HepG2 (cell line): ENCODE results near the gene SIK2. TPM values are rescaled to one million over a fixed set of nuclear protein-coding genes. Genes with fewer than 3 reads are reported as not detected.

Source experiments
- ATAC-seq: fragments of 200-7000 bp; cut with Tn5 transposase; 3 replicates; pipeline ENCODE4 v1.9.1; 2020; ENCODE audit warnings: mild to moderate bottlenecking, moderate library complexity
- BruUV-seq: library from RNA; stranded (reverse); fragments of 400-500 nt; replicated peaks from 2 replicates; lab custom pipeline; 2021; lab: Mats Ljungman, UMichigan
- CTCF ChIA-PET: fragments of 300-600 bp; formaldehyde crosslinking; extraction: SDS; loops from one replicate; lab custom pipeline; 2021; ENCODE audit warnings: low total read pairs, inconsistent platforms, low intra/inter-chr PET ratio; lab: Yijun Ruan, JAX
- POLR2A ChIA-PET: fragments of 350-600 bp; sonication (Branson Sonifier 250); formaldehyde crosslinking; loops from one replicate; lab custom pipeline; 2020; ENCODE audit warnings: antibody characterized with exemption, inconsistent platforms; lab: Yijun Ruan, JAX
- DNase-seq: peaks from one replicate; pipeline ENCODE4 v3.0.0-alpha.2; 2015; ENCODE audit warnings: low spot score
- FAIRE-seq: peaks from 3 replicates; lab custom pipeline; 2011; peaks lifted over from hg19 to GRCh38; lab: Jason Lieb, UNC
- H2AFZ ChIP-seq: one replicate; pipeline ENCODE4 v1.6.1; 2011; ENCODE audit warnings: low read length, inconsistent platforms
- H3K27ac ChIP-seq: fragments of 300-600 bp; 3 replicates; pipeline ENCODE4 v1.8.0; 2011; ENCODE audit warnings: mixed run types, mild to moderate bottlenecking, mixed read lengths, low read length, inconsistent platforms; ENCODE audit not compliant: insufficient read depth; ENCODE audit errors: extremely low read length
- H3K27me3 ChIP-seq, 2 experiments: fragments of 200-600 bp in 1 of 2; 2 replicates in 1 of 2; 3 replicates in 1 of 2; pipeline versions ENCODE4 v1.6.0 to v1.8.0; 2011; ENCODE audit warnings: low read length in 2 of 2, mild to moderate bottlenecking in 2 of 2, moderate library complexity in 2 of 2, inconsistent platforms in 1 of 2; ENCODE audit not compliant: insufficient read depth in 2 of 2, control insufficient read depth in 1 of 2
- H3K36me3 ChIP-seq, 2 experiments: fragments of 200-600 bp in 1 of 2; replicated peaks in 1 of 2; 2 replicates in 1 of 2; 3 replicates in 1 of 2; pipeline versions ENCODE4 v1.5.1 to v1.8.0; 2011; ENCODE audit warnings: low read length in 2 of 2, inconsistent platforms in 1 of 2; ENCODE audit not compliant: insufficient read depth in 2 of 2, control insufficient read depth in 1 of 2
- H3K4me1 ChIP-seq: 2 replicates; pipeline ENCODE4 v1.5.1; 2012; ENCODE audit warnings: low read length, inconsistent platforms; ENCODE audit not compliant: insufficient read depth
- H3K4me2 ChIP-seq: 2 replicates; pipeline ENCODE4 v1.6.0; 2011; ENCODE audit warnings: low read depth, low read length, inconsistent platforms
- H3K4me3 ChIP-seq, 3 experiments: fragments of 200-600 bp in 1 of 3; sonication (generic), shearing (Covaris generic) in 1 of 3; replicated peaks in 1 of 3; 2 replicates each; pipeline ENCODE4 v1.5.1; 2011 to 2016; ENCODE audit warnings: low read length in 3 of 3, inconsistent platforms in 2 of 3, low read depth in 2 of 3, mild to moderate bottlenecking in 2 of 3, control low read depth in 1 of 3, mixed read lengths in 1 of 3; ENCODE audit not compliant: insufficient read depth in 1 of 3
- H3K79me2 ChIP-seq: one replicate; pipeline ENCODE4 v1.6.1; 2011; ENCODE audit warnings: low read length, inconsistent platforms; ENCODE audit not compliant: insufficient read depth
- H3K9ac ChIP-seq: 2 replicates; pipeline ENCODE4 v1.6.0; 2011; ENCODE audit warnings: mild to moderate bottlenecking, low read depth, low read length, inconsistent platforms; ENCODE audit not compliant: insufficient read depth
- H3K9me3 ChIP-seq: 2 replicates; pipeline ENCODE4 v1.5.1; 2012; ENCODE audit warnings: mild to moderate bottlenecking, low read length
- H4K20me1 ChIP-seq: 2 replicates; pipeline ENCODE4 v1.6.0; 2011; ENCODE audit warnings: inconsistent platforms, mild to moderate bottlenecking, low read length, moderate library complexity; ENCODE audit not compliant: insufficient read depth
- BCL6 ChIP-seq: IDR thresholded peaks from 2 replicates; pipeline ENCODE4 v1.6.1; 2016; ENCODE audit warnings: missing genetic modification reagents, missing compliant biosample characterization
- HNF4G ChIP-seq, 2 experiments: sonication (generic) in 1 of 2; formaldehyde crosslinking in 1 of 2; IDR thresholded peaks; 2 replicates each; pipeline versions ENCODE4 v1.4.0 to v1.6.1; 2011 to 2020; ENCODE audit warnings: borderline replicate concordance in 2 of 2, low read depth in 2 of 2, mild to moderate bottlenecking in 2 of 2, low read length in 1 of 2, missing genetic modification reagents in 1 of 2, moderate library complexity in 1 of 2
- KDM5B ChIP-seq: sonication (generic); formaldehyde crosslinking; IDR thresholded peaks from 2 replicates; pipeline ENCODE4 v1.4.0; 2020; ENCODE audit warnings: missing genetic modification reagents, mild to moderate bottlenecking, borderline replicate concordance
- NCOA2 ChIP-seq: sonication (generic); formaldehyde crosslinking; IDR thresholded peaks from 2 replicates; pipeline ENCODE4 v1.8.0; 2022; ENCODE audit warnings: inconsistent platforms
- RFX3 ChIP-seq: IDR thresholded peaks from 2 replicates; pipeline ENCODE4 v1.6.1; 2016; ENCODE audit warnings: missing biosample characterization, missing genetic modification reagents
- SIX4 ChIP-seq: sonication (generic); formaldehyde crosslinking; IDR thresholded peaks from 2 replicates; pipeline ENCODE4 v1.4.0; 2020; ENCODE audit warnings: missing genetic modification reagents
- SOX13 ChIP-seq, 3 experiments: fragments of 450-650 bp in 1 of 3; sonication (generic) in 1 of 3; formaldehyde crosslinking in 1 of 3; IDR thresholded peaks in 2 of 3; conservative IDR thresholded peaks in 1 of 3; 2 replicates each; pipeline versions ENCODE4 v1.5.0 to v1.6.1; 2016 to 2020; ENCODE audit warnings: antibody characterized with exemption in 1 of 3, mild to moderate bottlenecking in 1 of 3, missing compliant biosample characterization in 1 of 3, missing genetic modification reagents in 1 of 3, moderate library complexity in 1 of 3
- SOX5 ChIP-seq: IDR thresholded peaks from 2 replicates; pipeline ENCODE4 v1.6.1; 2016; ENCODE audit warnings: borderline replicate concordance
- ZBTB20 ChIP-seq: sonication (generic); formaldehyde crosslinking; IDR thresholded peaks from 2 replicates; pipeline ENCODE4 v1.8.1; 2023; ENCODE audit warnings: missing genetic modification reagents, low read depth, mild to moderate bottlenecking, borderline replicate concordance
- ZNF30 ChIP-seq: sonication (generic); formaldehyde crosslinking; IDR thresholded peaks from 2 replicates; pipeline ENCODE4 v1.5.0; 2020; ENCODE audit warnings: mild to moderate bottlenecking, missing genetic modification reagents
- ZNF468 ChIP-seq: sonication (generic); formaldehyde crosslinking; IDR thresholded peaks from 2 replicates; pipeline ENCODE4 v1.8.0; 2022; ENCODE audit warnings: mild to moderate bottlenecking, moderate library complexity, missing genetic modification reagents
- in situ Hi-C: cut with HindIII; loops from 2 replicates; pipeline ENCODE4 v1.10.0; 2017; ENCODE audit warnings: low pct_unique_long_range_greater_than_20kb; ENCODE audit not compliant: extremely low pct_ligation_motif_present
- intact Hi-C: fragments of 100-400 bp; cut with micrococcal nuclease; formaldehyde crosslinking; loops from one replicate; pipeline ENCODE4 v1.10.0; 2022; ENCODE audit not compliant: unreplicated experiment
- polyA plus RNA-seq, 8 experiments: library from polyadenylated mRNA; depleted of rRNA in 3 of 8; stranded (reverse) in 7 of 8; unstranded in 1 of 8; fragments of >200 nt; fragmentation: Illumina TruSeq in 4 of 8; extraction: Trizol in 4 of 8; gene quantifications; 2 replicates each; pipeline versions ENCODE4 v1.2.1 to v1.2.3, GENCODE V29; 2011 to 2016; ENCODE audit warnings: low read depth in 4 of 8, missing spikeins in 1 of 8, mixed read lengths in 1 of 8; ENCODE audit not compliant: insufficient read depth in 1 of 8
- total RNA-seq, 5 experiments: library from RNA; depleted of rRNA; stranded (reverse); fragments of >200 nt; fragmentation: Illumina TruSeq; extraction: Trizol; gene quantifications; 2 replicates each; pipeline ENCODE4 v1.2.3, GENCODE V29; 2016; ENCODE audit warnings: low read depth in 1 of 5
- TF ChIP-seq, protein P1 (sequence below): sonication (generic); formaldehyde crosslinking; IDR thresholded peaks from 2 replicates; pipeline ENCODE4 v1.4.0; 2020; ENCODE audit warnings: missing genetic modification reagents, borderline replicate concordance
- TF ChIP-seq, protein P2 (sequence below): sonication (generic); formaldehyde crosslinking; IDR thresholded peaks from 2 replicates; pipeline ENCODE4 v1.4.0; 2020; ENCODE audit warnings: missing genetic modification reagents, borderline replicate concordance
- TF ChIP-seq, protein P3 (sequence below): sonication (generic); formaldehyde crosslinking; IDR thresholded peaks from 2 replicates; pipeline ENCODE4 v1.5.0; 2020; ENCODE audit warnings: mild to moderate bottlenecking, missing genetic modification reagents, moderate library complexity

SIK2 gene
- total and polyA plus RNA-seq, 2 of the 13 experiments (the other 11 are each of a cell fraction or from before 2014, with no cell fraction given), result 8.1 to 15.4 TPM

DNA sequence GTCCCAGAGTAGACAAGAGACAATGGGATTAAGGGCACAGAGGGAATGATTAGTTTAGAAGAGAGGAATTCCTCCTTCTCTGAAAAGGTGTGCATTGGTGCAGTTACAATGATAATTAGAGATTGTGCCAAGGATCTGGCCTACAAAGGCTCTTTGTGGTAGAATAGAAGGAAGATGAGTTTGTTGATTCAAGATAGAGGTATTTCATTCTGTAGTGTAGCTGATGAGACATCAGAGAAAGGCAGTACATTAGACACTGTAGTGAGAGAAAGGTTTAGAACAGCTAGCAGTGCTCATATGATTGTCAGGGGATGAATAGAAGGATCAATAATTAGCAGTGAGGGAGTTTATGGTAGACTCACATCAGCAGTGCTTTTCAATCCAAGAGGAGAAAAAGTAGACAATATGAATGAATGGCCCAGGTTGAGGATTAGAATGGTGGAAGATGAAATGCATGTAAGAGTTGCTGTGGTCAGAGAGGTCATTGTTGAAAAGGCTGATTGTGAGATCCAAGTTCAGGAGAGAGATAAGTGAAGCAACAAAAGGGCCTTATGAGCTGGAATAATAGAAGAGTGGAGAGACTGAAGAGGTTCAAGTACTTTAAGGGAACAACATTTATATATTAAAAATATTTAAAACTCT lies 28.9 kb downstream of the SIK2 start:
- Histone ChIP-seq H3K36me3 (0 out of 5 replicates have a peak, but pooled peaks cover 0 to 4% of the 10 kb centered on the region in 2 experiments), H2AFZ (no peak overlapping the region), H3K4me1 (peaks cover 97% of the 10 kb centered on the region), H4K20me1 (no peaks in the 10 kb centered on the region), H3K9ac (no peak overlapping the region), H3K4me3 (peak overlapping the region in 1 of 3 experiments; percentile 24; a peak in 1 of 6 replicates), H3K27ac (peak overlapping the region; percentile 53), H3K79me2 (no peaks in the 10 kb centered on the region), H3K27me3 (no peaks in the 10 kb centered on the region), H3K9me3 (no peaks in the 10 kb centered on the region), H3K4me2 (peak overlapping the region; percentile 45)
- DNase-seq (peak; percentile 64), ATAC-seq (peak; percentile 33), FAIRE-seq (no peak)
- CTCF ChIA-PET, result no interaction called here
- no TSS peak for BruUV-seq
- in situ Hi-C loops, result no loop called here
- intact Hi-C loops, result no loop called here
- POLR2A ChIA-PET, result no interaction called here
- TF ChIP-seq KDM5B (CRISPR knock-in tag), result no peak
- TF ChIP-seq, protein P1, sequence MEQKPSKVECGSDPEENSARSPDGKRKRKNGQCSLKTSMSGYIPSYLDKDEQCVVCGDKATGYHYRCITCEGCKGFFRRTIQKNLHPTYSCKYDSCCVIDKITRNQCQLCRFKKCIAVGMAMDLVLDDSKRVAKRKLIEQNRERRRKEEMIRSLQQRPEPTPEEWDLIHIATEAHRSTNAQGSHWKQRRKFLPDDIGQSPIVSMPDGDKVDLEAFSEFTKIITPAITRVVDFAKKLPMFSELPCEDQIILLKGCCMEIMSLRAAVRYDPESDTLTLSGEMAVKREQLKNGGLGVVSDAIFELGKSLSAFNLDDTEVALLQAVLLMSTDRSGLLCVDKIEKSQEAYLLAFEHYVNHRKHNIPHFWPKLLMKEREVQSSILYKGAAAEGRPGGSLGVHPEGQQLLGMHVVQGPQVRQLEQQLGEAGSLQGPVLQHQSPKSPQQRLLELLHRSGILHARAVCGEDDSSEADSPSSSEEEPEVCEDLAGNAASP (CRISPR knock-in tag), result 0 out of 2 replicates have a peak, but pooled peaks have one; percentile 14
- TF ChIP-seq, protein P2, sequence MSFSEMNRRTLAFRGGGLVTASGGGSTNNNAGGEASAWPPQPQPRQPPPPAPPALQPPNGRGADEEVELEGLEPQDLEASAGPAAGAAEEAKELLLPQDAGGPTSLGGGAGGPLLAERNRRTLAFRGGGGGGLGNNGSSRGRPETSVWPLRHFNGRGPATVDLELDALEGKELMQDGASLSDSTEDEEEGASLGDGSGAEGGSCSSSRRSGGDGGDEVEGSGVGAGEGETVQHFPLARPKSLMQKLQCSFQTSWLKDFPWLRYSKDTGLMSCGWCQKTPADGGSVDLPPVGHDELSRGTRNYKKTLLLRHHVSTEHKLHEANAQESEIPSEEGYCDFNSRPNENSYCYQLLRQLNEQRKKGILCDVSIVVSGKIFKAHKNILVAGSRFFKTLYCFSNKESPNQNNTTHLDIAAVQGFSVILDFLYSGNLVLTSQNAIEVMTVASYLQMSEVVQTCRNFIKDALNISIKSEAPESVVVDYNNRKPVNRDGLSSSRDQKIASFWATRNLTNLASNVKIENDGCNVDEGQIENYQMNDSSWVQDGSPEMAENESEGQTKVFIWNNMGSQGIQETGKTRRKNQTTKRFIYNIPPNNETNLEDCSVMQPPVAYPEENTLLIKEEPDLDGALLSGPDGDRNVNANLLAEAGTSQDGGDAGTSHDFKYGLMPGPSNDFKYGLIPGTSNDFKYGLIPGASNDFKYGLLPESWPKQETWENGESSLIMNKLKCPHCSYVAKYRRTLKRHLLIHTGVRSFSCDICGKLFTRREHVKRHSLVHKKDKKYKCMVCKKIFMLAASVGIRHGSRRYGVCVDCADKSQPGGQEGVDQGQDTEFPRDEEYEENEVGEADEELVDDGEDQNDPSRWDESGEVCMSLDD (CRISPR knock-in tag), result no peak
- no peak for TF ChIP-seq HNF4G (IDR thresholded peaks at IDR 0.05; ENCODE audit: borderline replicate concordance, low read depth, low read length)
- TF ChIP-seq HNF4G (CRISPR knock-in tag; IDR thresholded peaks at IDR 0.05; ENCODE audit: borderline replicate concordance, low read depth), result no peak
- TF ChIP-seq, protein P3, sequence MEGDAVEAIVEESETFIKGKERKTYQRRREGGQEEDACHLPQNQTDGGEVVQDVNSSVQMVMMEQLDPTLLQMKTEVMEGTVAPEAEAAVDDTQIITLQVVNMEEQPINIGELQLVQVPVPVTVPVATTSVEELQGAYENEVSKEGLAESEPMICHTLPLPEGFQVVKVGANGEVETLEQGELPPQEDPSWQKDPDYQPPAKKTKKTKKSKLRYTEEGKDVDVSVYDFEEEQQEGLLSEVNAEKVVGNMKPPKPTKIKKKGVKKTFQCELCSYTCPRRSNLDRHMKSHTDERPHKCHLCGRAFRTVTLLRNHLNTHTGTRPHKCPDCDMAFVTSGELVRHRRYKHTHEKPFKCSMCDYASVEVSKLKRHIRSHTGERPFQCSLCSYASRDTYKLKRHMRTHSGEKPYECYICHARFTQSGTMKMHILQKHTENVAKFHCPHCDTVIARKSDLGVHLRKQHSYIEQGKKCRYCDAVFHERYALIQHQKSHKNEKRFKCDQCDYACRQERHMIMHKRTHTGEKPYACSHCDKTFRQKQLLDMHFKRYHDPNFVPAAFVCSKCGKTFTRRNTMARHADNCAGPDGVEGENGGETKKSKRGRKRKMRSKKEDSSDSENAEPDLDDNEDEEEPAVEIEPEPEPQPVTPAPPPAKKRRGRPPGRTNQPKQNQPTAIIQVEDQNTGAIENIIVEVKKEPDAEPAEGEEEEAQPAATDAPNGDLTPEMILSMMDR, result no peak
- no peak for TF ChIP-seq SIX4 (CRISPR knock-in tag)
- peak; percentile 67 for TF ChIP-seq SOX5
- no peak for TF ChIP-seq ZNF468 (CRISPR knock-in tag)
- no peak for TF ChIP-seq ZNF30 (CRISPR knock-in tag)
- no peak for TF ChIP-seq ZBTB20 (CRISPR knock-in tag)
- no peak for TF ChIP-seq RFX3 (CRISPR knock-in tag)
- peak; percentile 36; the same call in 1 of the 2 replicates for TF ChIP-seq NCOA2
- peak; percentile 36; the same call in 1 of the 2 replicates for TF ChIP-seq BCL6 (CRISPR knock-in tag)
- no peak for TF ChIP-seq SOX13 (IDR thresholded peaks at IDR 0.05)
- TF ChIP-seq SOX13 (CRISPR knock-in tag; conservative IDR thresholded peaks at IDR 0.05 in 1 of 2, IDR thresholded peaks at IDR 0.05 in 1 of 2), result peak in 1 of 2 experiments; percentile 78; a peak in 2 of 4 replicates
